ENCODE measurements around the gene NAALADL2. TPM values are rescaled to one million over a fixed set of nuclear protein-coding genes. Genes with fewer than 3 reads are reported as not detected.
"Not testable (repeated sequence)": the region's sequence is repeated elsewhere in the genome, so short reads cannot be mapped to it uniquely, and the experiment has no call there.

Gene NAALADL2
- total and polyA plus RNA-seq, 3 donors from 2014 or later, result 5.4 to 15.6 (median 6.0) TPM

GRCh38 chr3:175792245-175792644 lies 933.1 kb downstream of the NAALADL2 start:
- intact Hi-C loops (cut with DNase I; ENCODE audit: low total_unique reads), result no loop called here
- Histone ChIP-seq H3K27me3 (no peaks in the 10 kb centered on the region), H3K27ac (no peak overlapping the region), H3K9me3 (no peaks in the 10 kb centered on the region), H3K4me1 (no peaks in the 10 kb centered on the region), H3K36me3 (ENCODE audit: low read depth, missing control alignments) (no peaks in the 10 kb centered on the region), H3K4me3 (no peak overlapping the region)
- DNase-seq, result no peak
- no peak for TF ChIP-seq CTCF (IDR thresholded peaks at IDR 0.05)
- TF ChIP-seq POLR2A (IDR thresholded peaks at IDR 0.05), result no peak

- no peak for DNase-seq
- Histone ChIP-seq H3K36me3 (ENCODE audit: low read depth, missing control alignments) (no peaks in the 10 kb centered on the region), H3K27ac (no peak overlapping the region), H3K9me3 (no peaks in the 10 kb centered on the region), H3K4me3 (no peak overlapping the region), H3K27me3 (no peaks in the 10 kb centered on the region), H3K4me1 (no peaks in the 10 kb centered on the region)
- intact Hi-C loops (cut with DNase I; ENCODE audit: low total_unique reads), result no loop called here
- TF ChIP-seq CTCF (IDR thresholded peaks at IDR 0.05), result no peak
- TF ChIP-seq POLR2A (IDR thresholded peaks at IDR 0.05), result no peak
Observed at GRCh38 chr3:175798326-175798725, 939.2 kb downstream of the NAALADL2 start.

GRCh38 chr3:175805825-175806224 lies 946.7 kb downstream of the NAALADL2 start:
- no peak for DNase-seq
- intact Hi-C loops (cut with DNase I; ENCODE audit: low total_unique reads), result no loop called here
- H3K9me3 ChIP-seq, result no peaks in the 10 kb centered on the region
- H3K4me3 ChIP-seq, result no peak overlapping the region
- no peak overlapping the region for H3K27ac ChIP-seq
- TF ChIP-seq CTCF (IDR thresholded peaks at IDR 0.05) (no peak), POLR2A (IDR thresholded peaks at IDR 0.05) (no peak)
- no peaks in the 10 kb centered on the region for H3K4me1 ChIP-seq
- no peaks in the 10 kb centered on the region for H3K36me3 ChIP-seq (ENCODE audit: low read depth, missing control alignments)
- no peaks in the 10 kb centered on the region for H3K27me3 ChIP-seq
- WGBS, 2 donors, result 66 to 74% methylated on average over 2 of the region's 2 CpGs

- intact Hi-C loops (cut with DNase I; ENCODE audit: low total_unique reads), result no loop called here
- Histone ChIP-seq H3K9me3 (no peaks in the 10 kb centered on the region), H3K4me3 (no peak overlapping the region), H3K27ac (no peak overlapping the region), H3K36me3 (ENCODE audit: low read depth, missing control alignments) (no peaks in the 10 kb centered on the region), H3K27me3 (no peaks in the 10 kb centered on the region), H3K4me1 (no peaks in the 10 kb centered on the region)
- TF ChIP-seq POLR2A (IDR thresholded peaks at IDR 0.05) (no peak), CTCF (IDR thresholded peaks at IDR 0.05) (no peak)
- 89 to 94% methylated on average over 1 of the region's 1 CpG for WGBS, 2 donors
- DNase-seq, result no peak
Observed at GRCh38 chr3:175807175-175807574, 948.0 kb downstream of the NAALADL2 start.

GRCh38 chr3:175818811-175819464 lies 959.8 kb downstream of the NAALADL2 start:
- Histone ChIP-seq H3K4me1 (no peaks in the 10 kb centered on the region), H3K4me3 (no peak overlapping the region), H3K9me3 (no peaks in the 10 kb centered on the region), H3K27ac (no peak overlapping the region), H3K27me3 (no peaks in the 10 kb centered on the region), H3K36me3 (ENCODE audit: low read depth, missing control alignments) (no peaks in the 10 kb centered on the region)
- intact Hi-C loops (cut with DNase I; ENCODE audit: low total_unique reads), result no loop called here
- DNase-seq, result no peak
- WGBS, 2 donors, result 84 to 85% methylated on average over 3 of the region's 3 CpGs
- TF ChIP-seq POLR2A (IDR thresholded peaks at IDR 0.05), result no peak
- no peak for TF ChIP-seq CTCF (IDR thresholded peaks at IDR 0.05)

- 88% methylated on average over 7 of the region's 7 CpGs for WGBS, 2 donors
Observed at GRCh38 chr3:175822766-175823491, 963.8 kb downstream of the NAALADL2 start.

GRCh38 chr3:175825016-175825580 lies 966.0 kb downstream of the NAALADL2 start:
- intact Hi-C loops (cut with DNase I; ENCODE audit: low total_unique reads); H3K36me3 ChIP-seq (ENCODE audit: low read depth, missing control alignments): not testable (repeated sequence)
- 76 to 95% methylated on average over 6 of the region's 6 CpGs for WGBS, 2 donors

More at GRCh38 chr3:175822766-175823491, 963.8 kb downstream of the NAALADL2 start:
- H3K36me3 ChIP-seq (ENCODE audit: low read depth, missing control alignments); H3K27ac ChIP-seq; intact Hi-C loops (cut with DNase I; ENCODE audit: low total_unique reads); H3K4me1 ChIP-seq; H3K9me3 ChIP-seq; DNase-seq; H3K4me3 ChIP-seq; H3K27me3 ChIP-seq: not testable (repeated sequence)

More at GRCh38 chr3:175825016-175825580, 966.0 kb downstream of the NAALADL2 start:
- H3K27ac ChIP-seq, DNase-seq, H3K9me3 ChIP-seq, H3K27me3 ChIP-seq, H3K4me3 ChIP-seq, H3K4me1 ChIP-seq: not testable (repeated sequence)
